Activated naive CD8-positive, alpha-beta T cell treated with anti-CD3 and anti-CD28 coated beads for 36 hours (primary cell): Measurements from ENCODE around the gene ZNFX1. TPM values are rescaled to one million over a fixed set of nuclear protein-coding genes. Genes with fewer than 3 reads are reported as not detected.
"Not testable (repeated sequence)": the region's sequence is repeated elsewhere in the genome, so short reads cannot be mapped to it uniquely, and the experiment has no call there.

ENCODE experiments used
- DNase-seq: peaks from one replicate; pipeline ENCODE4 v3.0.0; 2021
- H3K27ac Mint-ChIP-seq: one replicate; pipeline ENCODE4 v1.8.0; 2022; ENCODE audit warnings: mild to moderate bottlenecking, moderate library complexity, mixed read lengths
- H3K27me3 Mint-ChIP-seq: one replicate; pipeline ENCODE4 v1.8.0; 2022; ENCODE audit warnings: mild to moderate bottlenecking, mixed read lengths
- H3K36me3 Mint-ChIP-seq: one replicate; pipeline ENCODE4 v1.8.0; 2021; ENCODE audit warnings: mild to moderate bottlenecking, mixed read lengths
- H3K4me1 Mint-ChIP-seq: one replicate; pipeline ENCODE4 v1.8.0; 2021; ENCODE audit warnings: mixed read lengths
- H3K4me3 Mint-ChIP-seq: one replicate; pipeline ENCODE4 v1.8.0; 2022; ENCODE audit warnings: mild to moderate bottlenecking, moderate library complexity, mixed read lengths
- H3K9me3 Mint-ChIP-seq: one replicate; pipeline ENCODE4 v1.8.0; 2022; ENCODE audit warnings: mixed read lengths
- total RNA-seq, 2 experiments: library from RNA; stranded (reverse); gene quantifications; one replicate each; pipeline ENCODE4 v1.2.3, GENCODE V29; 2021

Gene ZNFX1
- total RNA-seq, 2 experiments from 2014 or later: 45.8 to 48.0 TPM

DNA sequence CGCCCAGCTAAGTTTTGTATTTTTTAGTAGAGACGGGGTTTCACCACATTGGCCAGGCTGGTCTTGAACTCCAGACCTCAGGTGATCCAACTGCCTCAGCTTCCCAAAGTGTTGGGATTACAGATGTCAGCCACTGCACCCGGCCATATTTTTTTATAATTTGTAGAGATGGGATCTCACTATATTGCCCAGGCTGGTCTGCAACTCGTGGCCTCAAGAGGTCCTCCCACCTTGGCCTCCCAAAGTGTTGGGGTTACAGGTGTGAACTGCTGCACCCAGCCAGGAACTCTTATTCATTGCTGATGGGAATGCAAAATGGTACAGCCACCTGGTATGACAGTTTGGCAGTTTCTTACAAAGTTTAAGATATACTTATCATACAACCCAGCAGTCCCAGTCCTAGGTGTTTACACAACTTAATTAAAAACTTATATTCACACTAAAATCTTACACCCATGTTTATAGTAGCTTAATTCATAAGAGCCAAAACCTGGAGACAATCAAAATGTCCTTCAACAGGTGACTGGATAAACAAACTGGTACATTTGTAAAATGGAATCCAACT is 78.0 kb downstream of the ZNFX1 start:
- no peaks in the 10 kb centered on the region for H3K27me3 Mint-ChIP-seq
- no peak overlapping the region for H3K27ac Mint-ChIP-seq
- no peak overlapping the region for H3K4me3 Mint-ChIP-seq
- DNase-seq: no peak
- H3K36me3 Mint-ChIP-seq: no peaks in the 10 kb centered on the region
- H3K9me3 Mint-ChIP-seq: peaks cover 2% of the 10 kb centered on the region
- no peaks in the 10 kb centered on the region for H3K4me1 Mint-ChIP-seq

DNA sequence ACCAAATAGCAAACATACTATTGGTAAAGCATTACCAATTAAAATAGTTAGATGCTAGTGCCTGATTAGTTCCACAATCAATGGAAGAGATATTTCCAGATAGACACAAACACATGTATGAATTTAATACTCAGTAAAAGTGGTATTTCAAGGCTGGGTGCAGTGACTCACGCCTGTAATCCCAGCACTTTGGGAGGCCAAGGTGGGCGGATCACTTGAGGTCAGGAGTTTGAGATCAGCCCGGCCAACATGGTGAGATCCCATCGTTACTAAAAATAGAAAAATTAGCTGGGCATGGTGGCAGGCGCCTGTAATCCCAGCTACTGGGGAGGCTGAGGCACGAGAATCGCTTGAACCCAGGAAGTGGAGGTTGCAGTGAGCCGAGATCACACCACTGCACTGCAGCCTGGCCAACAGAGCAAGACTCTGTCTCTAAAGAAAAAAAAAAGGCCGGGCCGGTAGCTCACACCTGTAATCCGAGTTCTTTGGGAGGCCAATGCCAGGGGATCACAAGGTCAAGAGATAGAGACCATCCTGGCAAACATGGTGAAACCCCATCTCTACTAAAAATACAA is 84.8 kb downstream of the ZNFX1 start:
- not testable (repeated sequence) for H3K9me3 Mint-ChIP-seq, H3K27ac Mint-ChIP-seq, DNase-seq, H3K27me3 Mint-ChIP-seq, H3K4me3 Mint-ChIP-seq, H3K36me3 Mint-ChIP-seq, H3K4me1 Mint-ChIP-seq

Other genes with a start within 250 kb of the ZNFX1 start
- 100 to 1,000 TPM; 162 to 170 TPM for gene CSE1L, start 231.7 kb downstream of the ZNFX1 start, total RNA-seq
- 10 to 100 TPM; 72.6 TPM for gene STAU1, start 89.7 kb downstream of the ZNFX1 start, total RNA-seq
- 10 to 100 TPM; 65.4 to 67.6 TPM for gene DDX27, start 58.6 kb downstream of the ZNFX1 start, total RNA-seq
- not detected for gene KCNB1, start 204.6 kb upstream of the ZNFX1 start, total RNA-seq